Aorta (tissue), 5 donors: ENCODE results near the gene CTSF. TPM values are rescaled to one million over a fixed set of nuclear protein-coding genes. Genes with fewer than 3 reads are reported as not detected.
"Not testable (repeated sequence)": the region's sequence is repeated elsewhere in the genome, so short reads cannot be mapped to it uniquely, and the experiment has no call there.

Experiments used
- ATAC-seq: fragments of 200-7000 bp; cut with Tn5 transposase; one replicate; pipeline ENCODE4 v1.9.1; 2022; ENCODE audit warnings: moderate library complexity; ENCODE audit not compliant: low FRiP score
- DNase-seq, 2 donors: peaks; one replicate each; pipeline ENCODE4 v3.0.0-alpha.2; 2020
- H3K27ac ChIP-seq, 2 donors: one replicate each; pipeline ENCODE4 v1.5.1; 2013; ENCODE audit warnings: low read length in 2 of 2, mild to moderate bottlenecking in 2 of 2, moderate library complexity in 2 of 2, control low read depth in 1 of 2, inconsistent platforms in 1 of 2, low read depth in 1 of 2
- H3K27me3 ChIP-seq, 2 donors: one replicate each; pipeline ENCODE4 v1.6.1; 2013; ENCODE audit warnings: control low read depth in 1 of 2, low read length in 1 of 2, mild to moderate bottlenecking in 1 of 2, moderate library complexity in 1 of 2; ENCODE audit not compliant: insufficient read depth in 2 of 2, control insufficient read depth in 1 of 2
- H3K36me3 ChIP-seq, 2 donors: one replicate each; pipeline ENCODE4 v1.6.1; 2013; ENCODE audit warnings: control low read depth in 1 of 2, low read length in 1 of 2, mild to moderate bottlenecking in 1 of 2; ENCODE audit not compliant: insufficient read depth in 2 of 2, control insufficient read depth in 1 of 2
- H3K4me1 ChIP-seq, 2 donors: one replicate each; pipeline ENCODE4 v1.6.1; 2013; ENCODE audit warnings: low read length in 2 of 2, control low read depth in 1 of 2, mild to moderate bottlenecking in 1 of 2, moderate library complexity in 1 of 2; ENCODE audit not compliant: insufficient read depth in 2 of 2, control insufficient read depth in 1 of 2
- H3K4me3 ChIP-seq, 2 donors: one replicate each; pipeline ENCODE4 v1.5.1; 2013; ENCODE audit warnings: low read length in 2 of 2, control low read depth in 1 of 2, mild to moderate bottlenecking in 1 of 2
- H3K9me3 ChIP-seq: one replicate; pipeline ENCODE4 v1.6.1; 2013; ENCODE audit warnings: mild to moderate bottlenecking, low read length; ENCODE audit not compliant: control insufficient read depth
- WGBS, 2 donors: extraction: QIAGEN DNeasy Blood & Tissue Kit; methylation state at CpG; one replicate each; pipeline ENCODE4 v1.1.7; 2013; 5-methylcytosine and 5-hydroxymethylcytosine counted together
- intact Hi-C, 2 donors: fragments of 100-400 bp; cut with DNase I; formaldehyde crosslinking; loops; one replicate each; pipeline versions ENCODE4 v1.14.2 to v1.15.0; 2022
- polyA plus RNA-seq, 2 donors: library from polyadenylated mRNA; stranded (reverse); fragments of 200-250 nt; gene quantifications; one replicate each; pipeline ENCODE4 v1.2.3, GENCODE V29; 2013
- total RNA-seq, 2 donors: library from RNA; stranded (reverse); fragmentation: NEBNext Ultra II Directional; extraction: Animal tissue kit (Norgen Biotek cat#: 25700); gene quantifications; one replicate each; pipeline ENCODE4 v1.2.1, GENCODE V29; 2021
- donor health status: healthy with polysubstance abuse.
- donor health status: Bipolar disorder and iron deficiency.
- donor health status: DM: no; HTN: no; CAD: no.
- donor health status: DM: no; HTN: no; CAD: no.
- donor health status: DM: yes; HTN: yes; CAD: no.

Gene CTSF
- total and polyA plus RNA-seq, 4 donors: 38.3 to 110 (median 75.3) TPM

- H3K36me3 ChIP-seq, DNase-seq, H3K4me3 ChIP-seq, H3K27me3 ChIP-seq, H3K4me1 ChIP-seq, intact Hi-C loops, H3K9me3 ChIP-seq, ATAC-seq: not testable (repeated sequence)
- 82 to 83% methylated on average over 3 of the region's 3 CpGs for WGBS, 2 donors
- H3K27ac ChIP-seq: peak overlapping the region in 1 of 2 donors; percentile 85
Observed at GRCh38 chr11:66606608-66607007, 38.2 kb upstream of the CTSF start.

- Histone ChIP-seq H3K9me3 (no peaks in the 10 kb centered on the region), H3K4me1 (peaks cover 0 to 3% of the 10 kb centered on the region in 2 donors), H3K36me3 (no peaks in the 10 kb centered on the region), H3K4me3 (no peak overlapping the region), H3K27ac (no peak overlapping the region), H3K27me3 (no peaks in the 10 kb centered on the region)
- 92 to 94% methylated on average over 5 of the region's 5 CpGs for WGBS, 2 donors
- DNase-seq: no peak
- no peak for ATAC-seq
- intact Hi-C loops: no loop called here
Observed at GRCh38 chr11:66604155-66604554, 35.7 kb upstream of the CTSF start.

GRCh38 chr11:66603072-66603471 lies 34.7 kb upstream of the CTSF start:
- intact Hi-C loops: no loop called here
- no peak for DNase-seq
- H3K36me3 ChIP-seq: no peaks in the 10 kb centered on the region

GRCh38 chr11:66600631-66601233 lies 32.3 kb upstream of the CTSF start:
- Histone ChIP-seq H3K27me3 (no peaks in the 10 kb centered on the region), H3K27ac (peak overlapping the region in 1 of 2 donors; percentile 28), H3K36me3 (no peaks in the 10 kb centered on the region), H3K9me3 (no peaks in the 10 kb centered on the region), H3K4me1 (peaks cover 0 to 3% of the 10 kb centered on the region in 2 donors), H3K4me3 (no peak overlapping the region)
- DNase-seq: no peak
- 72 to 74% methylated on average over 4 of the region's 4 CpGs for WGBS, 2 donors
- intact Hi-C loops: no loop called here
- ATAC-seq: no peak

More at GRCh38 chr11:66603072-66603471, 34.7 kb upstream of the CTSF start:
- peak overlapping the region in 1 of 2 donors; percentile 88 for H3K27ac ChIP-seq
- H3K4me3 ChIP-seq: no peak overlapping the region
- peaks cover 0 to 3% of the 10 kb centered on the region in 2 donors for H3K4me1 ChIP-seq
- WGBS, 2 donors: 93 to 97% methylated on average over 6 of the region's 6 CpGs
- no peaks in the 10 kb centered on the region for H3K27me3 ChIP-seq
- no peak for ATAC-seq
- no peaks in the 10 kb centered on the region for H3K9me3 ChIP-seq

GRCh38 chr11:66600219-66600618 lies 31.8 kb upstream of the CTSF start:
- Histone ChIP-seq H3K4me1 (peaks cover 0 to 3% of the 10 kb centered on the region in 2 donors), H3K27ac (peak overlapping the region in 1 of 2 donors; percentile 28), H3K4me3 (no peak overlapping the region), H3K36me3 (no peaks in the 10 kb centered on the region), H3K9me3 (no peaks in the 10 kb centered on the region), H3K27me3 (no peaks in the 10 kb centered on the region)
- intact Hi-C loops: no loop called here
- 82 to 89% methylated on average over 2 of the region's 2 CpGs for WGBS, 2 donors
- DNase-seq (no peak), ATAC-seq (no peak)

- no peaks in the 10 kb centered on the region for H3K9me3 ChIP-seq
- H3K36me3 ChIP-seq: no peaks in the 10 kb centered on the region
- H3K27ac ChIP-seq: no peak overlapping the region
- DNase-seq: no peak
- 95 to 96% methylated on average over 6 of the region's 6 CpGs for WGBS, 2 donors
- intact Hi-C loops: no loop called here
- no peak for ATAC-seq
- peaks cover 0 to 3% of the 10 kb centered on the region in 2 donors for H3K4me1 ChIP-seq
- no peaks in the 10 kb centered on the region for H3K27me3 ChIP-seq
- no peak overlapping the region for H3K4me3 ChIP-seq
Observed at GRCh38 chr11:66598993-66599392, 30.6 kb upstream of the CTSF start.

- DNase-seq (peak in 1 of 2 donors; percentile 61), ATAC-seq (no peak)
- Histone ChIP-seq H3K27ac (no peak overlapping the region), H3K9me3 (no peaks in the 10 kb centered on the region), H3K36me3 (no peaks in the 10 kb centered on the region), H3K4me1 (peaks cover 0 to 3% of the 10 kb centered on the region in 2 donors), H3K4me3 (no peak overlapping the region), H3K27me3 (no peaks in the 10 kb centered on the region)
- 19 to 20% methylated on average over 5 of the region's 5 CpGs for WGBS, 2 donors
- intact Hi-C loops: no loop called here
Observed at GRCh38 chr11:66595245-66595904, 27.0 kb upstream of the CTSF start.

GRCh38 chr11:66593650-66594049 lies 25.2 kb upstream of the CTSF start:
- intact Hi-C loops: no loop called here
- Histone ChIP-seq H3K4me3 (peak overlapping the region; percentile 49 to 55), H3K36me3 (no peaks in the 10 kb centered on the region), H3K4me1 (peaks cover 0 to 3% of the 10 kb centered on the region in 2 donors), H3K27ac (no peak overlapping the region), H3K9me3 (no peaks in the 10 kb centered on the region), H3K27me3 (no peaks in the 10 kb centered on the region)
- no peak for ATAC-seq
- 57 to 62% methylated on average over 7 of the region's 7 CpGs for WGBS, 2 donors
- no peak for DNase-seq

GRCh38 chr11:66593303-66593635 lies 24.9 kb upstream of the CTSF start:
- Histone ChIP-seq H3K27me3 (no peaks in the 10 kb centered on the region), H3K36me3 (no peaks in the 10 kb centered on the region), H3K27ac (peak overlapping the region in 1 of 2 donors; percentile 50), H3K4me1 (peaks cover 0 to 3% of the 10 kb centered on the region in 2 donors), H3K4me3 (peak overlapping the region; percentile 49 to 55), H3K9me3 (no peaks in the 10 kb centered on the region)
- intact Hi-C loops: no loop called here
- DNase-seq (no peak), ATAC-seq (peak; percentile 20)
- 6 to 8% methylated on average over 12 of the region's 12 CpGs for WGBS, 2 donors
